ENCODE measurements around the gene VWA8. TPM values are rescaled to one million over a fixed set of nuclear protein-coding genes. Genes with fewer than 3 reads are reported as not detected.

VWA8 gene
- total and polyA plus RNA-seq, 2 of the 8 experiments (the other 6 are each of a cell fraction or from before 2014, with no cell fraction given): 5.9 to 19.6 TPM

DNA sequence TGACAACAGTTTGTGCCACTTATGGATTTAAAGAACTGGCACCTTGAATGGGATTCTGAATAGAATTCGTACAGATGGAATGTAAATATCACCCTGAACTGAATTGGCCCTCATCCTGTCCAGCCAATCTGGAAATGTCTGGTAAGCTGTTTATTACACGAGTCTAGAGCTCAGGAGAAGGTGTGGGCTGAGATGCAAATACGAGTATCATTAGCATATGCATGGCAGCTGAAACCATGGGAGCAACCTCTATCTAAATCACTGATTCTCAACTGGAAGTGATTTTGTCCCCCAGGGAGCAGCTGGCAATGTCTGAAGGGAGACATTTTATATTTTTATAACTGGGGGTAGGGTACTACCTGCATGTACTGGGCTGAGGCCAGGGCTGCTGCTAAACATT, 15.6 kb upstream of the VWA8 start (continued):
- no peak for TF ChIP-seq USF2 (IDR thresholded peaks at IDR 0.05; ENCODE audit: low read length)
- no peak for TF ChIP-seq SAP30 (IDR thresholded peaks at IDR 0.05; ENCODE audit: insufficient read depth, insufficient replicate concordance, low read length)
- TF ChIP-seq EZH2 (IDR thresholded peaks at IDR 0.05; ENCODE audit: low read depth, low read length, severe bottlenecking): no peak
- no peak for TF ChIP-seq SP1 (IDR thresholded peaks at IDR 0.05; ENCODE audit: low read depth, low read length)
